AG09309 (cell line): Measurements from ENCODE around the gene DYRK3.

Experiments used
- DNase-seq: peaks from one replicate; pipeline ENCODE4 v3.0.0-alpha.2; 2010; ENCODE audit warnings: low read depth
- H3K4me3 ChIP-seq: 2 replicates; pipeline ENCODE4 v1.5.1; 2011; ENCODE audit warnings: mild to moderate bottlenecking, low read depth, low read length, moderate library complexity; ENCODE audit not compliant: control insufficient read depth
- CTCF ChIP-seq: IDR thresholded peaks from 2 replicates; pipeline ENCODE4 v1.5.1; 2011; ENCODE audit warnings: mild to moderate bottlenecking, low read depth, low read length, inconsistent platforms; ENCODE audit not compliant: insufficient read depth, control insufficient read depth; ENCODE audit errors: missing control alignments

Gene DYRK3

GRCh38 chr1:206693029-206693428, 57.7 kb downstream of the DYRK3 start:
- no peak for TF ChIP-seq CTCF
- H3K4me3 ChIP-seq = no peak overlapping the region
- DNase-seq = no peak

- DNase-seq = no peak
- TF ChIP-seq CTCF = no peak
- H3K4me3 ChIP-seq = no peak overlapping the region
Observed at GRCh38 chr1:206693592-206693991, 58.3 kb downstream of the DYRK3 start.

- TF ChIP-seq CTCF = no peak
- no peak for DNase-seq
- no peak overlapping the region for H3K4me3 ChIP-seq
Observed at GRCh38 chr1:206694171-206695124, 59.1 kb downstream of the DYRK3 start.

- no peak for TF ChIP-seq CTCF
- no peak overlapping the region for H3K4me3 ChIP-seq
- no peak for DNase-seq
Observed at GRCh38 chr1:206695733-206696132, 60.4 kb downstream of the DYRK3 start.

GRCh38 chr1:206696812-206697585, 61.7 kb downstream of the DYRK3 start:
- no peak overlapping the region for H3K4me3 ChIP-seq
- no peak for DNase-seq
- no peak for TF ChIP-seq CTCF

GRCh38 chr1:206698011-206698410, 62.7 kb downstream of the DYRK3 start:
- DNase-seq = no peak
- no peak for TF ChIP-seq CTCF
- H3K4me3 ChIP-seq = no peak overlapping the region
